Prostate gland (tissue), 2 donors: Measurements from ENCODE around the gene PEX14. TPM values are rescaled to one million over a fixed set of nuclear protein-coding genes. Genes with fewer than 3 reads are reported as not detected.

Experiments
- DNase-seq: peaks from one replicate; pipeline ENCODE4 v3.0.0-alpha.2; 2019; ENCODE audit warnings: low spot score
- H3K27ac ChIP-seq, 2 donors: fragments of 200-600 bp; sonication (generic); 2 replicates each; pipeline ENCODE4 v1.5.1; 2017 to 2019
- H3K27me3 ChIP-seq: fragments of 200-600 bp; sonication (generic); replicated peaks from 2 replicates; pipeline ENCODE4 v1.5.1; 2019; ENCODE audit not compliant: insufficient read depth
- H3K36me3 ChIP-seq, 2 donors: fragments of 200-600 bp; sonication (generic); 1 replicate in 1 of 2; 2 replicates in 1 of 2; pipeline versions ENCODE4 v1.5.1 to v1.8.1; 2017 to 2019
- H3K4me1 ChIP-seq: fragments of 200-600 bp; sonication (generic); replicated peaks from 2 replicates; pipeline ENCODE4 v1.5.1; 2019
- H3K4me3 ChIP-seq, 2 donors: fragments of 200-600 bp; sonication (generic); 2 replicates each; pipeline ENCODE4 v1.5.1; 2017 to 2019
- H3K9me3 ChIP-seq: fragments of 200-600 bp; sonication (generic); 2 replicates; pipeline ENCODE4 v1.5.1; 2017
- POLR2A ChIP-seq: fragments of 450-650 bp; IDR thresholded peaks from one replicate; pipeline ENCODE4 v1.6.1; 2016; ENCODE audit warnings: antibody characterized with exemption, mild to moderate bottlenecking
- POLR2AphosphoS5 ChIP-seq: sonication (generic); formaldehyde crosslinking; IDR thresholded peaks from one replicate; pipeline ENCODE4 v1.6.1; 2017; ENCODE audit warnings: antibody characterized with exemption
- WGBS: methylation state at CpG from one replicate; pipeline ENCODE4 v1.1.5; 2018; 5-methylcytosine and 5-hydroxymethylcytosine counted together
- intact Hi-C: fragments of 100-400 bp; cut with DNase I; formaldehyde crosslinking; loops from one replicate; pipeline ENCODE4 v1.14.2; 2022
- total RNA-seq, 2 donors: library from RNA; depleted of rRNA; stranded (reverse); fragments of >200 nt; gene quantifications; one replicate each; pipeline ENCODE4 v1.1.0, GENCODE V29; 2016
- TF ChIP-seq, protein P1 (sequence below), 4 experiments: fragments of 200-600 bp in 2 of 4; fragments of 450-650 bp in 2 of 4; sonication (generic) in 2 of 4; IDR thresholded peaks; 1 replicate in 3 of 4; 2 replicates in 1 of 4; pipeline ENCODE4 v1.5.1; 2016 to 2019; ENCODE audit warnings: antibody characterized with exemption in 4 of 4, mild to moderate bottlenecking in 2 of 4, moderate library complexity in 2 of 4

PEX14 gene
- total RNA-seq, 2 donors from 2014 or later, result 26.1 to 34.7 TPM

DNA sequence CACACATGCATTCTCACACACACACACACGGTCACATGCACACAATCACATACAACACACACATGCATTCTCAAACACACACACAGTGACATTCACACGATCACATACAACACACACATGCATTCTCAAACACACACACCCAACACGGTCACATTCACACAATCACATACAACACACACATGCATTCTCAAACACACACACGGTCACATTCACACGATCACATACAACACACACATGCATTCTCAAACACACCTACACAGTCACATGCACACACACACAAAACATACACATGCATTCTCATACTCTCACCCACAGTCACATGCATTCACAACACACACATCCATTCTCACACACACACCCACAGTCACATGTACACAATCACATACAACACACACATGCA is 186.7 kb downstream of the PEX14 start:
- intact Hi-C loops, result no loop called here
- Histone ChIP-seq H3K27me3 (no peaks in the 10 kb centered on the region), H3K4me1 (peaks cover 33% of the 10 kb centered on the region), H3K36me3 (peaks cover 8 to 19% of the 10 kb centered on the region in 2 donors), H3K9me3 (no peaks in the 10 kb centered on the region), H3K27ac (peak overlapping the region in 1 of 2 donors; percentile 47), H3K4me3 (no peak overlapping the region)
- WGBS, result 90% methylated on average over 5 of the region's 5 CpGs
- TF ChIP-seq, protein P1, sequence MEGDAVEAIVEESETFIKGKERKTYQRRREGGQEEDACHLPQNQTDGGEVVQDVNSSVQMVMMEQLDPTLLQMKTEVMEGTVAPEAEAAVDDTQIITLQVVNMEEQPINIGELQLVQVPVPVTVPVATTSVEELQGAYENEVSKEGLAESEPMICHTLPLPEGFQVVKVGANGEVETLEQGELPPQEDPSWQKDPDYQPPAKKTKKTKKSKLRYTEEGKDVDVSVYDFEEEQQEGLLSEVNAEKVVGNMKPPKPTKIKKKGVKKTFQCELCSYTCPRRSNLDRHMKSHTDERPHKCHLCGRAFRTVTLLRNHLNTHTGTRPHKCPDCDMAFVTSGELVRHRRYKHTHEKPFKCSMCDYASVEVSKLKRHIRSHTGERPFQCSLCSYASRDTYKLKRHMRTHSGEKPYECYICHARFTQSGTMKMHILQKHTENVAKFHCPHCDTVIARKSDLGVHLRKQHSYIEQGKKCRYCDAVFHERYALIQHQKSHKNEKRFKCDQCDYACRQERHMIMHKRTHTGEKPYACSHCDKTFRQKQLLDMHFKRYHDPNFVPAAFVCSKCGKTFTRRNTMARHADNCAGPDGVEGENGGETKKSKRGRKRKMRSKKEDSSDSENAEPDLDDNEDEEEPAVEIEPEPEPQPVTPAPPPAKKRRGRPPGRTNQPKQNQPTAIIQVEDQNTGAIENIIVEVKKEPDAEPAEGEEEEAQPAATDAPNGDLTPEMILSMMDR (IDR thresholded peaks at IDR 0.05), result no peak
- TF ChIP-seq POLR2A (no peak), POLR2AphosphoS5 (no peak)
- no peak for DNase-seq

DNA sequence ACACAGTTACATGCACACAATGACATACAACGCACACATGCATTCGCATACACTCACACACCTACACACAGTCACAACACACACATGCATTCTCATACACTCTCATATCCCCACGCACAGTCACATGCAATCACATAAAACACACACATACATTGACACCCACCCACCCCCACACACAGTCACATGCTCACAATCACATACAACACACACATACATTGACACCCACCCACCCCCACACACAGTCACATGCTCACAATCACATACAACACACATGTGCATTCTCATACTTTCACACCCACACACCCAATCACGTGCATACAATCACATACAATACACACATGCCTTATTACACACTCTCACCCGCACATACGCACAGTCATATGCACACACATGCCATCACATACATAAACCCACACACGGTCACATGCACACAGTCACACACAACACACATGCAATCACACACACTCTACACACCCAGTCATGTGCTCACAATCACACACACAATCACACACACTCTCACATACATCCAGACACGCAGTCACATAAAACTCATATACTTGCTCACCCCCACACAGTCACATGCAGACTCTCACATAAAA is 187.4 kb downstream of the PEX14 start:
- no peaks in the 10 kb centered on the region for H3K27me3 ChIP-seq
- 93% methylated on average over 8 of the region's 8 CpGs for WGBS
- no peak for TF ChIP-seq POLR2A
- TF ChIP-seq POLR2AphosphoS5, result no peak
- TF ChIP-seq, protein P1 (IDR thresholded peaks at IDR 0.05), result no peak
- no peak overlapping the region for H3K4me3 ChIP-seq
- H3K36me3 ChIP-seq, result peaks cover 8 to 15% of the 10 kb centered on the region in 2 donors
- no peaks in the 10 kb centered on the region for H3K9me3 ChIP-seq
- no peak for DNase-seq
- H3K27ac ChIP-seq, result peak overlapping the region; percentile 91 to 96
- peaks cover 40% of the 10 kb centered on the region for H3K4me1 ChIP-seq
- intact Hi-C loops, result no loop called here

DNA sequence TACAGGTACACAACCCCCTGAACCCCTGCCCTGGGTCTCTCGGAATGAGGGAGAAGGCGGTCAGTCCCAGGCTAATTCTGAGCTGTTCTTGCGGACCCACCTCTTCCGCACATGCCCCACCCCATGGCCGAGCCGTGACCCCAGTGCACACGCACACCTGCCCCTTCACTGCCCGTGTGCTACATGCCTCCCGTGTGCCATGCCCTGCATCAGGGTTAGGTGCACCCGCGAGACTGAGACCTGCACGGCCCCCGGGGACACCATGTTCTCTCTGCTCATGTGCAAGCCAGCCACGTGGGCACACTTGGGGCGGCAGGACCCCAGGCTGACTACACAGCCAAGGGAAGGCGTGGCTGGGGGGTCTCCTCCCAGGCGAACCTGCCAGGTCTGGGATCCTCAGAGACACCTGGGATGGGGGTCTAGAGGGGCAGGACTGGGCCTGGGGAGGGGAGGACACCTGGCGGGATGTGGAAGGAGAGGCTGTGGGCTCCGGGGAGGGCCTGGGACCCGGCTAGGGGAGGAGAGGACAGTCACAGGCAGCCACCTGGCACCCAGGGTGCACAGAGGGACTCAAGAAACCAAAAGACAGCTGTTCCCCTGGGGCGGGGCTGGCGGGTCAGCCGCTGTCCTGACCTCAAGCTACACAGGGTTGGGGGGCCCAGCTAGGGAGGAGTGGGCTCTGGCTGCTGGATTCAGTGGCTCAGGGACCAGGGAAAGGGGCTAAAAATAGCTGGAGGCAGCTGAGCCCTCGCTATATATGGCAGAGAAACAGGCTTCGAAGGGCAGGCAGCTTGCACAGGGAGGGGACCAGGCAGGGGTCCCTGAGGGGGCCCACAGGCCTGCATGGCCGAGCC is 188.3 kb downstream of the PEX14 start:
- Histone ChIP-seq H3K9me3 (no peaks in the 10 kb centered on the region), H3K27ac (peak overlapping the region; percentile 91 to 96), H3K36me3 (peaks cover 8 to 14% of the 10 kb centered on the region in 2 donors), H3K4me3 (no peak overlapping the region), H3K27me3 (no peaks in the 10 kb centered on the region), H3K4me1 (peaks cover 49% of the 10 kb centered on the region)
- intact Hi-C loops, result no loop called here
- WGBS, result 73% methylated on average over 26 of the region's 26 CpGs
- TF ChIP-seq, protein P1 (IDR thresholded peaks at IDR 0.05), result no peak
- no peak for TF ChIP-seq POLR2A
- no peak for TF ChIP-seq POLR2AphosphoS5
- DNase-seq, result no peak

DNA sequence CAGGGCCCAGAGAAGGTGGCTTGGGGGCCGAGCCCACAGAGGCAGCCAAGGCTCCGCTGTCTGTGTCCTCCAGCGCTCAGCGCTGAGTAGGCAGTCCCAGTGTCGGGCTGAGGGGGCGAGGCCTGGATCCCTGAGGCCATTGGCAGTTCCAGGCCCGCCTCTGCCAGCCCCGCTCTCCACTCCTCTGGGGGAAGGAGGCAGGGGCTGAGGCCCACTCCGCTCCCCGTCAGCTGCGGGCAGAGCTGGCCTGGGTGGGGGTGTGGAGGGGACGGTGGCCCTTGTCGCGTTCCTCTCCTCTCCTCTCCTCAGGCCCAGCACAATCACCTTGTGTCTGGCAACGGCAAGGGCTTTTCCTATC is 188.9 kb downstream of the PEX14 start:
- TF ChIP-seq, protein P1 (IDR thresholded peaks at IDR 0.05), result no peak
- TF ChIP-seq POLR2AphosphoS5, result peak; percentile 39
- H3K27ac ChIP-seq, result peak overlapping the region; percentile 91 to 96
- H3K4me1 ChIP-seq, result peaks cover 55% of the 10 kb centered on the region
- H3K4me3 ChIP-seq, result no peak overlapping the region
- no peaks in the 10 kb centered on the region for H3K27me3 ChIP-seq
- peaks cover 8 to 14% of the 10 kb centered on the region in 2 donors for H3K36me3 ChIP-seq
- 38% methylated on average over 14 of the region's 15 CpGs for WGBS
- no peaks in the 10 kb centered on the region for H3K9me3 ChIP-seq
- peak; percentile 45 for DNase-seq
- intact Hi-C loops, result no loop called here
